Nucleus accumbens (tissue), 56 donors: ENCODE results near the gene MAGI2.

Experiments used
- DNase-seq, 56 donors: peaks; one replicate each; lab custom pipeline; 2025; lab: John Stamatoyannopoulos, UW

The MAGI2 gene

GRCh38 chr7:78703391-78703790 is 750.1 kb downstream of the MAGI2 start:
- no peak for DNase-seq

DNA sequence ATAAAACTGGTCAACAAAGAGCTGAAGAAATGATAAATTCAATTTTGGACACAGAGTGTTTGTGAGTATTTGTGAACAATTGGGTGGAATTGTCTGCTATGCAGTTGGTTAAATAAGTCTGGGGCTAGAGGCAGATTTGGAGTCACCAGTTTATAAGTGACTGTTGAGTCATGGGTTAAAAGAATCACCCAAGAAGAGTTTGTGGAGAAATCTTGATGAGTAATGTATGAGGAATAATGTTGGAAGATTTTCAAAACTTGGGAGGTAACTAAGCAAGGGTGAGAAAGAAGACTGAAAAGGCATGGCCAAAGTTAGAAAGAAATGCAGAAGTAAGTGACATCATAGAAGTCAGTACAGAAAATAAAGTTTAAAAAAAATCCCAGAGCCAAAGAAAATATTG is 750.7 kb downstream of the MAGI2 start:
- DNase-seq = no peak

DNA sequence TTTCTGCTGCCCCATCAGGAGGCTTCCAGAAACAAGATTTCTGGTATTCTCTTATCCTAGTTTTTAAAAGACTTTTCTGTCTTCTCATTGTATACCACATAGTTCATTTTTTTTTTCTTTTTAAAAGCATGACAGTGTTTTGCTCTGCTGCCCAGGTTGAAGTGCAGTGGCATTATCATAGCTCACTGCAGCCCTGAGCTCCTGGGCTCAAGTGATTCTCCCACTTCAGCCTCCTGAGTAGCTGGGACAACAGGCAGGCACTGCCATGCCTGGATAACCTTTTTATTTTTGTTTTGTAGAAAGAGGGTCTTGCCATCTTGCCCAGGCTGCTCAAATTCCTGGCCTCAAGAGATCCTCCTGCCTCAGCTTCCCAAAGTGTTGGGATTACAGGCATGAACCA is 757.6 kb downstream of the MAGI2 start:
- no peak for DNase-seq

GRCh38 chr7:78691584-78691983 is 761.9 kb downstream of the MAGI2 start:
- DNase-seq = no peak

GRCh38 chr7:78690174-78690573 is 763.3 kb downstream of the MAGI2 start:
- no peak for DNase-seq

DNA sequence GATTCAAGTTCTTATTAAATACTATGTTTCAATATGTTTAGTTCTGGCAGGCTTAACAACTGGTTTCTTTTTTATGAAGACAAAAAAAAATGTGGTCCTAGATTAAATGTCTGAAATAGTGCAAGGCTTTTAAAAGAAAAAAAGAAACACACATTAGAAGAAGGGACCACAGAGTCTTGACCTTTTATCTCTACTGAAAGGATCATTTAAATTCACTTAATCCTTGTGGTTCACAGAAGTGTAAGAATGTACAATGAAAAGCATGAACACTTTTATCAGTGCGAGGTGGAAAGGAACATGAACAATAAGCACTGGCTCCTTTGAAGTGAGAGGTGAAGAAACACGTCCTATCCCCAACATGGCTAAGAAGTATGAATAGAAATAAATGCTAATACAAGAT is 765.1 kb downstream of the MAGI2 start:
- no peak for DNase-seq

DNA sequence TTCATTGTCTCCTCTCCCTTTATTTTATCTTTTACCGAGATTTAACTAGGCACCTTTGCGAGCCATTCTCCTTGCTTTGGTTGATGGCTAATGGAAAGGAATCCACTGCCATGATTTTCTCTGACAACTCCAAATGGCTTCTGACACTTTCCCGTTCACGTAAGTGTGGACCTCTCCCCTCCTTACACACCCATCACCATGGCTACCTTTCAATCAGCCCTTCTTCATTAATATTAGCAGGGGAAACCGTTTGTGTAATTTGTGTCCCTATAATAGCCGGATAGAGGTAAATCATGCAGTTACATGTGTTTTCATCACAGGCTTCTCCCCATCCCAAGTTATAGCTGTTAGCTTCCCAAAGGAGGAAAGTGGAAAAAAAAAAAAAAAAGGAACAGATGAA is 767.3 kb downstream of the MAGI2 start:
- DNase-seq = no peak

DNA sequence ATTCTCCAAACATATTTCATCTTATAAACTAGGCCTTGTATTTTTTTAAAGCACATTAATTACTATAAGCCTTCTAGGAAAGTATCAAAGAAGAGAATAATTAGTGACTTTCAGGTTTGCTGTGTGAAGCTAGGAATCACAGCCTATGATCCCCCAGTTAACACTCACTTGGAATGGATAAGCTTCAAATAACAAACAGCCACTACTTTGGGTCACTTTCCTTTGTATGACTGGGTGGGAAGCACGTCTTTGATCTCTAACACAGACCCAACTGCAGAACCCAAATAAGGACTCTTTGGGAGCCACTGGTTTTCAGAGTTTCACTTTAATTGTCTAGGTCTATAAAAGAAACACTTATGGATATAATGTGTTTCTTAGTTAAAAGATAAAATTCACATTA is 769.3 kb downstream of the MAGI2 start:
- no peak for DNase-seq

DNA sequence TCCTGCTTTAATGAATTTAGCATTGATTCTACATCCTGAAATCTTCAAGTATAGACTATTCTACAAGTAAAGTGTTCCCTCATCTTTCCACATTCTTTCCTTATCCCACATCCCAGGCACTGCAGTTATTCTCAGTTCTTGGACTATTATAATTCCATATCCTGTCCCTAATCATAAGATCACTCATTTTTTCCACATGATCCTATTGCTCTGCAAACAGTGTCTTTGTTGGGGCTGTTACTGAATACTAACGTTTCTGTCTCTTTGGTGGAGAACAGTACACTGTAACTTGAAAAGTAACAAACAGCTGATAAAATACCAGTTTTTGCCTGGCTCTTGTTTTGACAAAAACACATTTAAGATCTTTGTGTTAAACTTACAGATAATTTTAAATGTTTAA is 769.9 kb downstream of the MAGI2 start:
- DNase-seq = no peak

DNA sequence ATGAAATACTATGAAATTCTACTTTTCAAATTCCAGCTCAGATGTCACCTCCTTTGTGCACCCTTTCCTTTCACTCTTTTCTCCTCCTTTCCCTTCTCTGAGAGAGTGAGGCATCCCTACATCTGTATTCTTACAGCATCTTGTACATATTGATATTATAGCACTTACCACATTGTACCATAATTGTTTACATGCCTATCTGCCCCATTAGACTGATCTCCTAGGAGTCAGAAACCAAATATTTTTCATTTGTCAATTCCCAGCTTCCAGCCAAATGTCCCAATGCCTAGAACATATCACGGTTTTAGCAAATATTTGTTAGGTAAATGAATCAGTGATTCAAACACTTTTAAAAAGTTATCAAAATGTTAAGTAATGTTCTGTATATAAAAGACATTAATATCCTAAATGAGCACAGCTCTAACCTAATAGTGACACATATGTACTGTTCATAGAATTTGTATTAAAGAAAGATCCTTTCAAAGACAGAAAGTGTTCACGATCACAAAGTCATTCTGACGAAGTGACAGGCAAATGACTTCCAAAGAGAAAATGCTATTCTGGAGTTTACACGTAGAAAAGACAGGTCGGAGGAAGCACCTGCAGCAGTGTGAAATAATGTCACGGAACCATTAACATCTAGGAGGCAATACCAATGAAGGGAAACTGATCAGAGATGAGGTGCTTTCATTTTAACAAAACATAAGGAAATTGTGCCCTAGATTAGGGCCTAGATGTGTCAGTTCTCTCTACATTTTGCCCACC is 774.2 kb downstream of the MAGI2 start:
- no peak for DNase-seq

DNA sequence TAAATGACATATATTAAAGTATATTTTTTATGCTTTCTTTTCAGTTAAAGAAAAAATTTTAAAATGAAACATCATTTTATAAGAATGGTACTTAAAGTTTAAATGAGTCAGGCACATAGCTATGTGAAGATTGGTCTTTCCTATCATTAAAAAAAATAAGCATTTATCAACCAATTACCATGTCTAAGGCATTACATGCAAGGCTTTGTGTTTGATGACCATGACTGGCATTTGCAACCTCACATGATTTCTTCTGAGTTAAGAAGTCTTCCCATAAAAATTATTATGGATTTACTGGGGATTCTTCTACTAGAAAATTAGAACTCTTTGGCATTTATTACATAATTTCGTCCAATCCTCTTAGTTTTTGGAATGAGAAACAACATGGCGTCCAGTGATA is 776.1 kb downstream of the MAGI2 start:
- DNase-seq = no peak

GRCh38 chr7:78675511-78675910 is 778.0 kb downstream of the MAGI2 start:
- no peak for DNase-seq

DNA sequence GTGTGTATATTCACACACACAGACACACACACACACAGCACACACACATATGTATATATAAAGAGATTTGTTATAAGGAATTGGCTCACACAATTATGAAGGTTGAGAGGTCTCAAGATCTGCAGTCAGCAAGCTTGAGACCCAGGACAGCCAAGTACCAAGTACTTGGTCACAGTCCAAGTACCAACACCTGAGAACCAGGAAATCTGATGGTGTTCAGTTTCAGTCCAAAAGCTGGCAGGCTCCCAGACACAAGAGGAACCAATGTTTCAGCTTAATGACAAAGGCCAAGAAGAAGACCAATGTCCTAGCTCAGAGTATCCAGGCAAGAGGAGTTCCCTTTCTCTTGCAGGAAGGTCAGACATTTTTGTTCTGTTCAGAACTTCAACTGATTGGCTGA is 780.2 kb downstream of the MAGI2 start:
- no peak for DNase-seq

- DNase-seq = no peak
Measured at GRCh38 chr7:78662939-78663338, 790.5 kb downstream of the MAGI2 start.

DNA sequence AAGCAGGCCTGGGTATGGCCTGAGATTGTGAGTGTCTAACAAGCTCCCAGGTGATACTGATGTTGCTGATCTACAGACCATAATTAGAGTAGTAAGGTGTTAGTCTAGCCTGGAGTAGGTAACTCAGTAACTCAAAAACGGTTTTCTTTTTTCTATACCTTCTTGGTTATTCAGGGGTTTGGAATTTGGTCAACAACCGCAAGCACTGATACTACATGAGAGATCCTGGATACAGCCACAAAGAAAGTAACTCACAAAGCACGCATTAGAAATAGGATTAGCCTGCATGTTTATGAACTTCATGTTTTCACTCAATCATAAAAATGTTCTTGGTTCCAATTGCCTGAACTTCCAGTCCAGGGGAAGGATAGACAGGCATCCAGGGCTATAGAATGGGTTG is 803.5 kb downstream of the MAGI2 start:
- DNase-seq = no peak

- no peak for DNase-seq
Measured at GRCh38 chr7:78649236-78649635, 804.2 kb downstream of the MAGI2 start.

DNA sequence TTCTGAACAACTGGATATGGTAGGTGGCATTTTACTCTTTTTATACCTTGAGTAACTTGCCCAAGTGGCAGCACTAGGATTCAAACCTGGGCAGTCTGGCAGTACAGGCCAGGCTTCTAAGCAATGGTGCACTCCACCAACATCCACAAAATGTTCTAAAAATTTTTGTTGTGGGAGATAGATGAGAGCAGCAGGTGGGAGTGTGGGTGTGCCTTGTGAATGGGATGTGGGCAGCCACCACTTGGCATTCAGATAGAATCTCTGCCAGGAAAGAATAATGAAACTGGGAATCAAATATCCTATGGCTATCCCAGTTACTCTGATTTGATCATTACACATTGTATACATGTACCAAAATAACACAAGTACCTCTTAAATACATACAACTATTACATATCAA is 810.7 kb downstream of the MAGI2 start:
- no peak for DNase-seq

DNA sequence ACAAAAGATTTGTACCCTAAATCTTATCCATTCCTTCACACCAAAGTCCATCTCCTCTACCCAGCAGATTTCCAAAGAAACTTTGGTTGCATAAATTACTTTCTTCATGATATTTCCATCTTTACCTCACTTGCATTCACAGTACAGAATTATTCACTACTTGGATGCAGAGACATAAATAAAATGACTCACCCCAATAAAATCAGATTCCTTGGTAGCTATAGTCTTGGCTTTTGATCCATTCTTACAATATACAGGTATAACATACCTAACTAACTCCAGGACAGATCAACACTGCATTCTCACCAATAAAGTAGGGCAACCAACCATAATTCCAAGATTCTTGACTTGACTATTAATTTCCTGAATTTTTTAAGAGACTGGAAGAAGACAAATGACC is 815.1 kb downstream of the MAGI2 start:
- no peak for DNase-seq

GRCh38 chr7:78636727-78637126 is 816.7 kb downstream of the MAGI2 start:
- no peak for DNase-seq

DNA sequence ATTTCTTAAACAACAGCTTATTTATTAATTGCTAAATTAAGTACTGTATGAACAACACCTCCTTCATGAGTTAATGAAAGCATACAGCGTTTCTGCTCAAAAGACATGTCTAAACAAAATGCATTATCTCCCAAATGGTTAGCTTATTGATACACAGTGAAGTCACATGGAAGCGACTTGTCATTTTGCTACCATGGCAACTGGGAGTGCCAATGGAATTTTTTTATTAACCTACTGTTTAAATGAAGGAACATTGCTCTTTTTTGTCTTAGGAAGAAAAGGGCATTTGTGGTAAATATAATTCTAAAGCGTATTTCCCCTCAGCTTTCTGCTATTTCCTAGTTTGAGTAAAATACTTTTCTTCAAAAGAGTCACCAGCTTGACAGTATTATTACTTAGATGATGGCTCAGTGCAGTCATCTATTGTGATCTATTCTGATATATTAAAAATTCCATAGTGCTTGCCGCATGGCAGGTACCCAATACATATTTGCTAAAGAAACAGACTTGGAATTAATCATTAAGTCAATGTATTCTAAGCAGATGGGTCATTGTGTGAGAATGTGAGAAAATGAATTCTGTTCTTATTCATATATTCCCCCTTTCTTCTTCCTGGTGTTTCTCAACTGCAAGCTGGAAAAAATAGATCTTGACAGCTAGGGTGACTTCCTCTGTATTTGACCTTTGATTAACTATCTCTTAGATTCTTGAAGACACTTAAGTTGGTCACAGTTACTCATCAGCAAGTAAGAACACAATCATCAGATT is 818.3 kb downstream of the MAGI2 start:
- no peak for DNase-seq

DNA sequence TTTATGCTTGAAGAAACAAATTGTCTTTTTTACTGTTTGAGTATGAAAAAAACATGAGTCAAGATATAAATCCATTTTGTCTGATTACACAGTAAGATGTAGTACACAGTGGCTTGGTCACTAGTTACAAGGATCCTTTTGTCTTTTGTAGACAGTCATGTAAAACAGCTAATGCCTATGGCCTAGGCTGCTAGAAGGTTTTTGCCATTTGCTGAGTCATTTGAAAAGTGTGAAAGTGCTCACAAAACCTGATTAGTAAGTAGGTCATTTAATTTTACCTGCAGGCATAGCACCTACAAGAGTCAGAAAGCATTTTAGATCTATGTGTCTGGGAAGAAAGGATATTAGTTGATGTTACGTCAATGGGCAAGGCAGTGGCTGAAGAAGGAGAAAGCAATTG is 819.4 kb downstream of the MAGI2 start:
- no peak for DNase-seq

DNA sequence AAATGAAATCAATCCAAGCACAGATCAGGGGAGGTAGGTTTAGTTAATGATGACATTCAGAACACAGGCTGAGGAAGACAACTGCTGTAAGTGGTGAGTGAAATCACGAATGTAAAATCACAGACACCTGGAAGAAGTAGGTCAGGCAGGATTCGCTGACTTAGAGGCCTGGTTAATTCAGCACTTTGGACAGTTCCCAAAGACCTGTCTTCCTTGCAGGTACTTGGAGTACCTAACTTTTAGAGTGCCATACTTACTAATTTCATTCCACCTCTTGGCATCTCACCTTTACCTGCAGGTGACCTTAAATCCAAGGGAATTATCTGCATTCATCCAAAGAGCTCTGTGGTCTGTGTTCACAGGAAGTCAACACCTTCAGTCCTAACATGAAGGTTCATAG is 832.5 kb downstream of the MAGI2 start:
- DNase-seq = no peak
